Chondrocyte (in vitro differentiated cells): ENCODE results near the gene COX5B. TPM values are rescaled to one million over a fixed set of nuclear protein-coding genes. Genes with fewer than 3 reads are reported as not detected.

Experiments used
- DNase-seq: peaks from one replicate; pipeline ENCODE4 v3.0.0; 2021; ENCODE audit warnings: mixed read lengths, low spot score
- H3K27ac Mint-ChIP-seq: one replicate; pipeline ENCODE4 v1.8.0; 2021; ENCODE audit warnings: mild to moderate bottlenecking, moderate library complexity, mixed read lengths; ENCODE audit not compliant: unreplicated experiment
- H3K27me3 Mint-ChIP-seq: 2 replicates; pipeline ENCODE4 v1.8.0; 2021; ENCODE audit warnings: low read depth, mixed read lengths
- H3K36me3 Mint-ChIP-seq: 2 replicates; pipeline ENCODE4 v1.8.0; 2021; ENCODE audit warnings: low read depth, mixed read lengths
- H3K4me1 Mint-ChIP-seq: 2 replicates; pipeline ENCODE4 v1.8.0; 2021; ENCODE audit warnings: low read depth, mild to moderate bottlenecking, mixed read lengths
- H3K4me3 Mint-ChIP-seq: one replicate; pipeline ENCODE4 v1.8.0; 2021; ENCODE audit warnings: mild to moderate bottlenecking, moderate library complexity, mixed read lengths; ENCODE audit not compliant: unreplicated experiment
- H3K9me3 Mint-ChIP-seq: 2 replicates; pipeline ENCODE4 v1.8.0; 2021; ENCODE audit warnings: low read depth, mixed read lengths
- CTCF ChIP-seq: fragments of 200-600 bp; sonication (generic); IDR thresholded peaks from 2 replicates; pipeline ENCODE4 v1.5.0; 2021; ENCODE audit warnings: antibody characterized with exemption, mild to moderate bottlenecking, moderate library complexity
- total RNA-seq: library from RNA; stranded (reverse); gene quantifications from 3 replicates; pipeline ENCODE4 v1.2.1, GENCODE V29; 2021

The COX5B gene
- total RNA-seq, 1 donor from 2014 or later: 147 TPM

- Mint-ChIP-seq H3K9me3 (no peaks in the 10 kb centered on the region), H3K4me3 (no peak overlapping the region), H3K36me3 (no peaks in the 10 kb centered on the region), H3K4me1 (no peaks in the 10 kb centered on the region), H3K27me3 (no peaks in the 10 kb centered on the region), H3K27ac (no peak overlapping the region)
- TF ChIP-seq CTCF: no peak
- DNase-seq: no peak
These were observed 42.4 kb downstream of the COX5B start for GRCh38 chr2:97688062-97688827.

DNA sequence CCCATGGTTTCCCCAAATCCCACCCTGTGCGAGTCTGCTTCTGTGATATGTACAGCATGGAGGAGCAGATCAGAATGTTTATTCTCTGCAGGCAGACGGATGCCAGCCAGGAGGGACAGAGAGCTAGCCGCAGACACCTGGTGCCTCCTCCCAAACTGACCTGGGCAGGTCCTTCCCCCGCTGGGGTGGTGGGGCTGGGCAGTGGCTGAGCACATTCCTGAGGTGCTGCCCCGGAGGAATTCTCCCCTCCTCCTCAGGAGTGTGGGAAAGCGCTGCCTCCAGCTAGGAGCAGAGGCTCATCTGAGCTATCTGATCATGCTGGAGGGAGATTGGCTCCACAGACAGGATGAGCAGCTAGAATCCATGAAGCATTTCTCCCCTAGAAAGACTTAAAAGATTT lies 45.3 kb downstream of the COX5B start:
- H3K9me3 Mint-ChIP-seq: peaks cover 3% of the 10 kb centered on the region
- H3K4me3 Mint-ChIP-seq: no peak overlapping the region
- no peak for DNase-seq
- no peaks in the 10 kb centered on the region for H3K4me1 Mint-ChIP-seq
- H3K27ac Mint-ChIP-seq: no peak overlapping the region
- no peaks in the 10 kb centered on the region for H3K27me3 Mint-ChIP-seq
- no peak for TF ChIP-seq CTCF
- H3K36me3 Mint-ChIP-seq: no peaks in the 10 kb centered on the region

- Mint-ChIP-seq H3K36me3 (no peaks in the 10 kb centered on the region), H3K27ac (no peak overlapping the region), H3K4me1 (peaks cover 7% of the 10 kb centered on the region), H3K4me3 (no peak overlapping the region), H3K9me3 (peaks cover 3% of the 10 kb centered on the region), H3K27me3 (no peaks in the 10 kb centered on the region)
- no peak for DNase-seq
- TF ChIP-seq CTCF: no peak
These were observed 47.6 kb downstream of the COX5B start for GRCh38 chr2:97693476-97693875.

DNA sequence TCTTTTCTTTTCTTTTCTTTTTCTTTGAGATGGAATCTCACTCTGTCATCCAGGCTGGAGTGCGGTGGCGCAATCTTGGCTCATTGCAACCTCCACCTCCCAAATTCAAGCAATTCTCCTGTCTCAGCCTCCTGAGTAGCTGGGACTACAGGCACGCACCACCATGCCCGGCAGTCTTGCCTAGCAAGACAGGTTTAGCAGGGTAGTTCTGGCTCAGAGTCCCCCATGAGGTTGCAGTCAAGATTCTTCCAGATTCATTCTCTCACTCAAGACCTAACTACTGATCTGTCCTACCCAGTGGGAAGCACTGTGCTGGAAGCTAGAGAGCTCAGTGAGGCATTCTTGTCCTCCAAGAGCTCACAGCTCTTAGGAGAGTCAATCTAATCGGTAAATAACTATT lies 49.9 kb downstream of the COX5B start:
- no peak overlapping the region for H3K27ac Mint-ChIP-seq

More for the DNA sequence above, 49.9 kb downstream of the COX5B start:
- Mint-ChIP-seq H3K9me3 (peaks cover 3% of the 10 kb centered on the region), H3K4me1 (peaks cover 7% of the 10 kb centered on the region), H3K27me3 (no peaks in the 10 kb centered on the region), H3K36me3 (peaks cover 2% of the 10 kb centered on the region), H3K4me3 (no peak overlapping the region)
- no peak for DNase-seq
- no peak for TF ChIP-seq CTCF
